Prostate gland (tissue), 2 donors: ENCODE results near the gene APOM. TPM values are rescaled to one million over a fixed set of nuclear protein-coding genes. Genes with fewer than 3 reads are reported as not detected.

Source experiments
- DNase-seq: peaks from one replicate; pipeline ENCODE4 v3.0.0-alpha.2; 2019; ENCODE audit warnings: low spot score
- H3K27ac ChIP-seq, 2 donors: fragments of 200-600 bp; sonication (generic); 2 replicates each; pipeline ENCODE4 v1.5.1; 2017 to 2019
- H3K27me3 ChIP-seq: fragments of 200-600 bp; sonication (generic); replicated peaks from 2 replicates; pipeline ENCODE4 v1.5.1; 2019; ENCODE audit not compliant: insufficient read depth
- H3K36me3 ChIP-seq, 2 donors: fragments of 200-600 bp; sonication (generic); 1 replicate in 1 of 2; 2 replicates in 1 of 2; pipeline versions ENCODE4 v1.5.1 to v1.8.1; 2017 to 2019
- H3K4me1 ChIP-seq: fragments of 200-600 bp; sonication (generic); replicated peaks from 2 replicates; pipeline ENCODE4 v1.5.1; 2019
- H3K4me3 ChIP-seq, 2 donors: fragments of 200-600 bp; sonication (generic); 2 replicates each; pipeline ENCODE4 v1.5.1; 2017 to 2019
- H3K9me3 ChIP-seq: fragments of 200-600 bp; sonication (generic); 2 replicates; pipeline ENCODE4 v1.5.1; 2017
- POLR2A ChIP-seq: fragments of 450-650 bp; IDR thresholded peaks from one replicate; pipeline ENCODE4 v1.6.1; 2016; ENCODE audit warnings: antibody characterized with exemption, mild to moderate bottlenecking
- POLR2AphosphoS5 ChIP-seq: sonication (generic); formaldehyde crosslinking; IDR thresholded peaks from one replicate; pipeline ENCODE4 v1.6.1; 2017; ENCODE audit warnings: antibody characterized with exemption
- WGBS: methylation state at CpG from one replicate; pipeline ENCODE4 v1.1.5; 2018; 5-methylcytosine and 5-hydroxymethylcytosine counted together
- intact Hi-C: fragments of 100-400 bp; cut with DNase I; formaldehyde crosslinking; loops from one replicate; pipeline ENCODE4 v1.14.2; 2022
- total RNA-seq, 2 donors: library from RNA; depleted of rRNA; stranded (reverse); fragments of >200 nt; gene quantifications; one replicate each; pipeline ENCODE4 v1.1.0, GENCODE V29; 2016
- TF ChIP-seq, protein P1 (sequence below), 4 experiments: fragments of 200-600 bp in 2 of 4; fragments of 450-650 bp in 2 of 4; sonication (generic) in 2 of 4; IDR thresholded peaks; 1 replicate in 3 of 4; 2 replicates in 1 of 4; pipeline ENCODE4 v1.5.1; 2016 to 2019; ENCODE audit warnings: antibody characterized with exemption in 4 of 4, mild to moderate bottlenecking in 2 of 4, moderate library complexity in 2 of 4

The APOM gene
- total RNA-seq, 2 donors from 2014 or later: 1.6 to 6.8 TPM

DNA sequence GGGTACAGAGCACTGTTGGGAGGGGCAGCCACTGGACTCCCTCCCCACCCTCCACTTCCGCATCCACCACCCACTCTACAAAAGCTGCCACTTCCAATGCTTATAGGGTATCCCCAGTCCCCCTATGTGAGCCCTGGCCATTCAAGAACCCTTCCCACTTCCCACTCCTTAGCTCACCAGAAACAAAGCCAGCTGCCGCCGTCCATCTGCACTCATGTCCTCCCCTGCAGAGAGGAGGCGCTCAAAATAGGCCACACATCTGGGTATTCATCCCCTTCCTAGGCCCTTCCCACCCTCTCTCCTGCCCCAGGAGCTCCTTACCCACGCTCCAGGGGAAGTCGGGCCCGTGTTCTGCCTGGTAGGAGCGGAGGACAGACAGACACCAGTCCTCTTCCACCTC is 31.6 kb downstream of the APOM start:
- Histone ChIP-seq H3K4me1 (no peaks in the 10 kb centered on the region), H3K27ac (no peak overlapping the region), H3K27me3 (no peaks in the 10 kb centered on the region), H3K36me3 (peaks cover 15 to 20% of the 10 kb centered on the region in 2 donors), H3K4me3 (no peak overlapping the region), H3K9me3 (no peaks in the 10 kb centered on the region)
- DNase-seq: no peak
- intact Hi-C loops: no loop called here
- no peak for TF ChIP-seq POLR2AphosphoS5
- TF ChIP-seq, protein P1, sequence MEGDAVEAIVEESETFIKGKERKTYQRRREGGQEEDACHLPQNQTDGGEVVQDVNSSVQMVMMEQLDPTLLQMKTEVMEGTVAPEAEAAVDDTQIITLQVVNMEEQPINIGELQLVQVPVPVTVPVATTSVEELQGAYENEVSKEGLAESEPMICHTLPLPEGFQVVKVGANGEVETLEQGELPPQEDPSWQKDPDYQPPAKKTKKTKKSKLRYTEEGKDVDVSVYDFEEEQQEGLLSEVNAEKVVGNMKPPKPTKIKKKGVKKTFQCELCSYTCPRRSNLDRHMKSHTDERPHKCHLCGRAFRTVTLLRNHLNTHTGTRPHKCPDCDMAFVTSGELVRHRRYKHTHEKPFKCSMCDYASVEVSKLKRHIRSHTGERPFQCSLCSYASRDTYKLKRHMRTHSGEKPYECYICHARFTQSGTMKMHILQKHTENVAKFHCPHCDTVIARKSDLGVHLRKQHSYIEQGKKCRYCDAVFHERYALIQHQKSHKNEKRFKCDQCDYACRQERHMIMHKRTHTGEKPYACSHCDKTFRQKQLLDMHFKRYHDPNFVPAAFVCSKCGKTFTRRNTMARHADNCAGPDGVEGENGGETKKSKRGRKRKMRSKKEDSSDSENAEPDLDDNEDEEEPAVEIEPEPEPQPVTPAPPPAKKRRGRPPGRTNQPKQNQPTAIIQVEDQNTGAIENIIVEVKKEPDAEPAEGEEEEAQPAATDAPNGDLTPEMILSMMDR (IDR thresholded peaks at IDR 0.05): no peak
- TF ChIP-seq POLR2A: no peak
- WGBS: 84% methylated on average over 8 of the region's 8 CpGs

- H3K9me3 ChIP-seq: no peaks in the 10 kb centered on the region
- 78% methylated on average over 14 of the region's 14 CpGs for WGBS
- intact Hi-C loops: no loop called here
- H3K4me3 ChIP-seq: no peak overlapping the region
- TF ChIP-seq POLR2AphosphoS5: no peak
- TF ChIP-seq, protein P1 (IDR thresholded peaks at IDR 0.05): no peak
- no peak for TF ChIP-seq POLR2A
- no peak for DNase-seq
- H3K27me3 ChIP-seq: no peaks in the 10 kb centered on the region
- H3K27ac ChIP-seq: no peak overlapping the region
- no peaks in the 10 kb centered on the region for H3K4me1 ChIP-seq
- H3K36me3 ChIP-seq: peaks cover 15 to 20% of the 10 kb centered on the region in 2 donors
These were observed 32.4 kb downstream of the APOM start for GRCh38 chr6:31687860-31688693.

DNA sequence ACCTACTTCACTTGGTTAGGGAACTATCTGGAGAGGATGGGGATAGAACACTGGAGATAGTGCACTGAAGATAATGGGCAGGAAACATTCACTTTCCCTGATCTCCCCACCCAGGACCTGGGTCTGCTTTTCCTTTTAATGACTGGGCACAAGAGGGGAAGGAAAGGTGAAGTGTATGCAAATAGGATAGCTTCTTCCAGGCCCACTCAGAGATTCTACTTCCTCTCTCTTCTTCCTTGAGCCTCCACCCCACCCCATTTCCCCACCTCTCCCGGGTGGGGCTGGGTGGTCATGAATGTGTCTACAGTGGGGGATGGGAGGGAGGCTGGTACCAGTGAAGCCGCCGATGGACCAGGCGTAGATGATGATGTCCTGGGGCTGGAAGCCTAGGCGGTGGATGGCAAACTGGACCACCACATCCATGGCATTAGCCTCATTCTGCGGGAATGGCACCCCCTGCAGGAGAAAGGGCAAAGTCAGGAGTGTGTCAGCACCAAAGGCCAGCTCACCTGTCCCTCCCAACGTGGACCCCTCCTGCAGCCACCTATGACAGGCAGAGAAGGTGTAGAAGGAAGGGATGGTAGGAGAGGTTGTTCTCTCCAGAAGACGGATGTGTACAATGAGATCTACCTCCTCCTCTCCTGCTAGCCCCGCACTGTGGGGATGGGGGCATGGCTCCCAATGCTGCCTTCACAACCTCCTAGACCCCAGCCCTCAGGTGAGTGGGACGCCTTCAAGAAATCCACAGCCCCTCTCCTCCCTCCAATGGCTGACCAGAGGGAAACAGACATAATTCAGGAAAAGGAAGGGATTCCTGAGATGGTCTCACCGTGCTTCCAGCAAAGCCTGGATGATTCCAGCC is 33.8 kb downstream of the APOM start:
- intact Hi-C loops: no loop called here
- no peak overlapping the region for H3K4me3 ChIP-seq
- no peak overlapping the region for H3K27ac ChIP-seq
- H3K27me3 ChIP-seq: no peaks in the 10 kb centered on the region
- DNase-seq: no peak
- 75% methylated on average over 11 of the region's 11 CpGs for WGBS
- TF ChIP-seq, protein P1 (IDR thresholded peaks at IDR 0.05): peak in 1 of 4 experiments; percentile 5
- no peak for TF ChIP-seq POLR2AphosphoS5
- peaks cover 15 to 20% of the 10 kb centered on the region in 2 donors for H3K36me3 ChIP-seq
- H3K9me3 ChIP-seq: no peaks in the 10 kb centered on the region
- no peaks in the 10 kb centered on the region for H3K4me1 ChIP-seq

- Histone ChIP-seq H3K4me3 (no peak overlapping the region), H3K27ac (no peak overlapping the region), H3K27me3 (no peaks in the 10 kb centered on the region), H3K36me3 (peaks cover 15 to 20% of the 10 kb centered on the region in 2 donors), H3K9me3 (no peaks in the 10 kb centered on the region), H3K4me1 (no peaks in the 10 kb centered on the region)
- 57% methylated on average over 10 of the region's 10 CpGs for WGBS
- DNase-seq: no peak
- TF ChIP-seq POLR2AphosphoS5: no peak
- TF ChIP-seq, protein P1 (IDR thresholded peaks at IDR 0.05): no peak
- no peak for TF ChIP-seq POLR2A
- intact Hi-C loops: no loop called here
These were observed 34.8 kb downstream of the APOM start for GRCh38 chr6:31690231-31691077.
